ENCODE data around the gene CTTNBP2NL.
"Not testable (repeated sequence)": the region's sequence is repeated elsewhere in the genome, so short reads cannot be mapped to it uniquely, and the experiment has no call there.

The CTTNBP2NL gene

DNA sequence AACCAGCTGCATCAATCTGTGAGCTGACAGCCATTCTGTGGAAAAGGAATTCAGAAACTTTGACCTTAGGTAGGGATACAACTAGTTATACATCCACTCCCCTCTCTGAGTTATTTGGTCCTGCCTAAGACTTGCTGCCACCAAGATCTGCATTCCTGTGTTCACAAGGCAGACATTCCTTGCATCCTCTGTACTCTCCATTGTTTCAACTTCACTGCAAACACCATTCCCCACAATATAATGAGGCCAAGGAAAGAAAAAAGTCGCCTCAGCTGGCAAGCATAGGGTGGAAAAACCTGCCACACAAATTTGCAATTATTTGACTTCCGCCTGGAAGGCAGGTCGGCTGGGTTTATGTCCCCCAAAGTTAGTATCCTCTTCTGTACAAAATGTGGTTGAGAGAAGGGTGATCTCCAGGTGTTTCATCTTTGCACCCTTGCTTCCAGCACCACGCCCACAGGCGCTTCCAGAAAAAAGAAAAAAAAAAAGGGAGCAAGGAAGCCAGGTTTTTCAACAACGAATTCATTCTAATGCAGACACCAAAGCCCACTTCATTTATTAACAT is 676 bp upstream of the CTTNBP2NL start:
- Histone ChIP-seq H3K4me1 (ENCODE audit: control insufficient read depth, insufficient read depth, low read length, poor library complexity, severe bottlenecking) (peaks cover 11% of the 10 kb centered on the region), H3K4me3 (ENCODE audit: insufficient read depth, low read depth, low read length, poor library complexity, severe bottlenecking) (peak overlapping the region; percentile 70), H3K27ac (ENCODE audit: insufficient read depth, low read length, poor library complexity, severe bottlenecking) (no peak overlapping the region), H3K27me3 (replicated peaks; ENCODE audit: control insufficient read depth, insufficient read depth, low read length, poor library complexity, severe bottlenecking) (no peaks in the 10 kb centered on the region), H3K36me3 (ENCODE audit: control insufficient read depth, insufficient read depth, low read length) (no peaks in the 10 kb centered on the region), H3K9me3 (ENCODE audit: control insufficient read depth, low read length) (no peaks in the 10 kb centered on the region)
- DNase-seq, result no peak

DNA sequence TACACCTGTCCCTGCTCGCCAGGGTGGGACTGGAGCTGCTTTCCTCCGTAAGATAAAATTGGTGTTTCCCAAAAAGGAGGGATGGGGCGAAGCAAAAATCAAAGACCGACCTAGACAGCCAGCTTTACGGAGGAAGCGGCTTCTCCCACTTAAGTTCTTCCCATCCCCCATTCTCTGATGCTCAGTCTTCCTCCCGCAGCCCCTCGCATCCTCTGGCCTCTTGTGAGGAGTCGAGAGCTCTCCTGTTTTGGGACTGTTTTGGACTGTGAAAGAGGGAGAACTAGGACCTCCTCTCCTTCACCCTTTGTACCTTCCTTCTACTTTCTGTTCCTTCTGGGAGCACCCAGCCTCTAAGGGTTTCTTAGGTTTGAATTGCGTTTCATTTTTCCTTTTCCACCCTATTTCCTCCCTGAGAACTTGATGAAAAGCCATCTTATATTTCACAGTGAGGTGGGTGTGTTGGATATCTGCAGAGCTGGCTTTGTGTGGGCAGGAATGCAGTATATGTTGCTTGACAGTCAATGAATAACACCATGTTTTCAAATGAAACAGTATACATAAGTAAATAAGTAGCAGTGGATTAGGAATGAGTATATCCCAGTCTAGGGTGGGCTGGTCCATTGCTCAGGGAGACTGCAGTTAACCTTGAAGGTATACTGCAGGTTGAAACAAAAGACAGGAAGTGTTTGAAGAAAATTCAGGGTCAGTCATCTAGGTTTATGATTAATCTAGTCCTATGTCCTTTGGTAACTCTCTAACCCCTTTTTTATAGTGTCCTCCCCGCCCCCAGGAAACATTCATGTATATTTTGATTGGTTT is 848 bp downstream of the CTTNBP2NL start:
- Histone ChIP-seq H3K4me3 (ENCODE audit: insufficient read depth, low read depth, low read length, poor library complexity, severe bottlenecking) (peak overlapping the region; percentile 70), H3K9me3 (ENCODE audit: control insufficient read depth, low read length) (no peaks in the 10 kb centered on the region), H3K27ac (ENCODE audit: insufficient read depth, low read length, poor library complexity, severe bottlenecking) (no peak overlapping the region), H3K27me3 (replicated peaks; ENCODE audit: control insufficient read depth, insufficient read depth, low read length, poor library complexity, severe bottlenecking) (no peaks in the 10 kb centered on the region), H3K4me1 (ENCODE audit: control insufficient read depth, insufficient read depth, low read length, poor library complexity, severe bottlenecking) (peaks cover 11% of the 10 kb centered on the region), H3K36me3 (ENCODE audit: control insufficient read depth, insufficient read depth, low read length) (no peaks in the 10 kb centered on the region)
- DNase-seq, result no peak

DNA sequence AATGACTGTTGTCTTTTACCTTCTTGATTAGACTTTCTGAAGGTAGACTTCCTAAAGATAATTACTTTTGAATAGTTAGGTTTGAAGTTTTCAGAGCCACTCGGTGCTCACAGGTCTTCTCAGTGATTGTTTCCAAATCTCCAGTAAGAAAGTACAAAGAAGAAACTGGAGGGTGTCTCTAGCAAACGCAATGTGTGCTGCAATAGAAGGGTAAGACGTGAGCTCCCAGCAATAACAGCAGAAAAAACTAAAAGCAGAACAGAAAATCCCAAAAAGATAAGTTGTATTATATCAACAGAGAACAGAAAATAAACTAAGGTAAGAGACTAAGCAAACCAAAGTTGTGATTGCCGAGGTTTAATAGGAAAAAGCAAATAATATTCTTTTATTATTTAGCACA is 1.8 kb downstream of the CTTNBP2NL start:
- Histone ChIP-seq H3K27me3 (replicated peaks; ENCODE audit: control insufficient read depth, insufficient read depth, low read length, poor library complexity, severe bottlenecking) (no peaks in the 10 kb centered on the region), H3K36me3 (ENCODE audit: control insufficient read depth, insufficient read depth, low read length) (no peaks in the 10 kb centered on the region), H3K9me3 (ENCODE audit: control insufficient read depth, low read length) (no peaks in the 10 kb centered on the region), H3K4me1 (ENCODE audit: control insufficient read depth, insufficient read depth, low read length, poor library complexity, severe bottlenecking) (peaks cover 11% of the 10 kb centered on the region), H3K4me3 (ENCODE audit: insufficient read depth, low read depth, low read length, poor library complexity, severe bottlenecking) (no peak overlapping the region), H3K27ac (ENCODE audit: insufficient read depth, low read length, poor library complexity, severe bottlenecking) (no peak overlapping the region)
- DNase-seq, result no peak

DNA sequence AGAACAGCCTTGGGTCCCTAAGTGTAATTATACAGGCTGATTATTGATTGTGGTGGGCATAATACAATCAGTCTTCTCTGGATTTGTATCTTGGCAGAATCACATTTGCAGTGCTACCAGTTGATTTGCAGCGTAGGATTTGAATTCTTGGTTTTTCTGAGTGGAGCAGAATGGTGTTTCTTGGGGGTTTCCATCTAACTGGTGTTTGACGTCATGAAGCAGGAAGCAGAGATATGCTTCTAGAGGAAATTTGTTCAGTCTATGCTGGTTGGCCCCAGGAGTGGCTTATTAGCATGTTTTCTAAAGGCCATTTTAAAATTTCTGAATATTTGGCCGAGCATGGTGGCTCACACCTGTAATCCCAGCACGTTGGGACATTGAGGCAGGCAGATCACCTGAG is 3.4 kb downstream of the CTTNBP2NL start:
- Histone ChIP-seq H3K27me3 (replicated peaks; ENCODE audit: control insufficient read depth, insufficient read depth, low read length, poor library complexity, severe bottlenecking) (no peaks in the 10 kb centered on the region), H3K4me3 (ENCODE audit: insufficient read depth, low read depth, low read length, poor library complexity, severe bottlenecking) (no peak overlapping the region), H3K27ac (ENCODE audit: insufficient read depth, low read length, poor library complexity, severe bottlenecking) (no peak overlapping the region), H3K36me3 (ENCODE audit: control insufficient read depth, insufficient read depth, low read length) (no peaks in the 10 kb centered on the region), H3K9me3 (ENCODE audit: control insufficient read depth, low read length) (no peaks in the 10 kb centered on the region), H3K4me1 (ENCODE audit: control insufficient read depth, insufficient read depth, low read length, poor library complexity, severe bottlenecking) (peaks cover 11% of the 10 kb centered on the region)
- DNase-seq, result no peak

DNA sequence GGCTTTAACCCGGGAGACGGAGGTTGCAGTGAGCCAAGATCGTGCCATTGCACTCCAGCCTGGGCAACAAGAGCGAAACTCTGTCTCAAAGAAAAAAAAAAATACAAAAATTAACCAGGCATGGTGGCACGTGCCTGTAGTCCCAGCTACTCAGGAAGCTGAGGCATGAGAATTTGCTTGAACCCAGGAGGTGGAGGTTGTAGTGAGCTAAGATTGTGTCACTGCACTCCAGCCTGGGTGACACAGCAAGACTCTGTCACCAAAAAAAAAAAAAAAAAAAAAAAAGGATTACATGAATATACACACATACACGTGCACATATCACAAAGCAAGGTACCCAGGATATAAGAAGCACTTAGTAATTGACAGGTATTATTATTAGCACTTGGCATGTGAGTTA is 4.7 kb downstream of the CTTNBP2NL start:
- not testable (repeated sequence) for H3K4me1 ChIP-seq (ENCODE audit: control insufficient read depth, insufficient read depth, low read length, poor library complexity, severe bottlenecking); H3K27ac ChIP-seq (ENCODE audit: insufficient read depth, low read length, poor library complexity, severe bottlenecking); H3K27me3 ChIP-seq (replicated peaks; ENCODE audit: control insufficient read depth, insufficient read depth, low read length, poor library complexity, severe bottlenecking); H3K36me3 ChIP-seq (ENCODE audit: control insufficient read depth, insufficient read depth, low read length); H3K9me3 ChIP-seq (ENCODE audit: control insufficient read depth, low read length); DNase-seq; H3K4me3 ChIP-seq (ENCODE audit: insufficient read depth, low read depth, low read length, poor library complexity, severe bottlenecking)

DNA sequence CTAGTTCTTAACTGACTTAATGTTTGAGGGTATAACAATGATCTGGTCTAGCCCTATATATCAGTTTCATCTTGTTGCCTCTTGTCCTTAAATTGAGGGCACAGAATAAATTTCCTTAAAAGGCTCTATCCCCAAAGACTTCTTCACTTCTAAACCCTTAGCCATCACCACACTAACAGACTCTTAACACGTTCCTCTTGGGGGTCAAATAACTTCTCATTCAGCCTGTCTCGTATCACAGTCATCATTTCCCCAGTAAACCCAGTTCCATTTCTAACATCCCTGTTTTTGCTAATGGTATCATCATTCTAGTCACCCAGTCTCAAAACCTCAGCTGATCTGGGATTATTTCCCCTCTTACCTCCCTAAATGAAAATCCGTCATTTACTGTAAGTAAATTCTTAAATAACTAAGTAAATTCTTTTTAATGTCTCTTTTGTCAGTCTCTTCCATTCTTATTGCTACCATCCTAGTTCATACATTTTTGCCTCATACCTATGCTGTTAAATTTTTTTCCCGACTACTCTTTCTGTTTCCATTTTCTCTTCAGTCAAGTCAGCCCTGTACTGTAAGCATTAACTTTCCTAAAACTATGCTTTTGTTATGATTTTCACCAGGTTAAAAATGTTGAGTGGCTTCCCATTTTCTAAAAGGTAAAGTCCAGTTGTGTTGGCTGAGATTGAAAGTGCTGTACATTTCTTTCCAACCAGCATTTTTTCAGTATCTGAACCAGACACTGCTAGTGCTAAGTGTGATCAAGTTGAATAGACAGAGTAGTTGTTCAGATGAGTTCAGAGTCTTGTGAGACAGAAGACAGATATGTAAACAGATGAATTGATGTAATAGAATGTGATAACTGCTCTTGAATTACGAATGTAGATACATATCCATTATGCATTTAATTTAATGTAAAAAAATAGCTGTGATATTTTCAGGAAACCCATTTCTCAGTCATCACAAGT is 6.9 kb downstream of the CTTNBP2NL start:
- Histone ChIP-seq H3K27me3 (replicated peaks; ENCODE audit: control insufficient read depth, insufficient read depth, low read length, poor library complexity, severe bottlenecking) (no peaks in the 10 kb centered on the region), H3K27ac (ENCODE audit: insufficient read depth, low read length, poor library complexity, severe bottlenecking) (no peak overlapping the region), H3K4me3 (ENCODE audit: insufficient read depth, low read depth, low read length, poor library complexity, severe bottlenecking) (no peak overlapping the region), H3K4me1 (ENCODE audit: control insufficient read depth, insufficient read depth, low read length, poor library complexity, severe bottlenecking) (no peaks in the 10 kb centered on the region), H3K9me3 (ENCODE audit: control insufficient read depth, low read length) (no peaks in the 10 kb centered on the region), H3K36me3 (ENCODE audit: control insufficient read depth, insufficient read depth, low read length) (no peaks in the 10 kb centered on the region)
- no peak for DNase-seq

DNA sequence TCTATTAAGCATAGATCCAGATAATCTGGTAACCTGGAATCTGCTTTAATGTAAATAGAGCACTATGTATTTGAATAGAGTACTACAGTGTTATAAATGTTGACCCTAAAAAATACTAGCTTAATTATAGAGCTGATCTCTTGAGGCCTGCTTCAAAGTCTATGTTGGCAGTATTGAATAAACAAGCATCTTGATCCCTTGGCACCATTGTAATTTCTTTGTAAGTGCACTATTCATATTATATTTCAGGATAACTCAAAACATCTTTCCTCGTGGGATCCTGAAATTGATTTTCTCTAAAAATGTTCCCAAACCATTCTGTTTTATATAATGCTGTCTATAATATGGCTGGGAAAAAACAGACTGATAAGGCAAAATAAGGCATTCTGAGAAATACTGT is 10.8 kb downstream of the CTTNBP2NL start:
- no peaks in the 10 kb centered on the region for H3K36me3 ChIP-seq (ENCODE audit: control insufficient read depth, insufficient read depth, low read length)
- H3K9me3 ChIP-seq (ENCODE audit: control insufficient read depth, low read length), result no peaks in the 10 kb centered on the region
- H3K27ac ChIP-seq (ENCODE audit: insufficient read depth, low read length, poor library complexity, severe bottlenecking), result no peak overlapping the region
- no peaks in the 10 kb centered on the region for H3K4me1 ChIP-seq (ENCODE audit: control insufficient read depth, insufficient read depth, low read length, poor library complexity, severe bottlenecking)
- DNase-seq, result no peak
- no peak overlapping the region for H3K4me3 ChIP-seq (ENCODE audit: insufficient read depth, low read depth, low read length, poor library complexity, severe bottlenecking)
- H3K27me3 ChIP-seq (replicated peaks; ENCODE audit: control insufficient read depth, insufficient read depth, low read length, poor library complexity, severe bottlenecking), result no peaks in the 10 kb centered on the region

DNA sequence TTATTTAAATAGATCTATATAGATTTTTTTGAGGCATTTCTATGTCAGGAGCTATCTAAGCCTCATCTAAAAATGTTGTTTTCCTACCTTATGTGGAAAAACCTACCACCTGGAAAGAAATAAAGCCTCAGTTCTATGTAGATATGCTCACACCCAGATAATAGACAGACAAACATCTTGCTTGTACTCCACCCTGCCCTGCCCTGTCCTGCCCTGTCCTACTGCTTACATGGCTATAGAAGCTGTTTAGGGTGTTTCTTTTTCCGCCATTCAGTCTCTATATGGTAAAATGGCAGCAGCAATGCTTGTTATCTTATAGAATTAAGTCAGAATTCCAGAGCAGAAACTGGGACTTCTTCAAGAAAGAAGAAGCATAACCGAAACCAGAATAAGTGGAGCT is 13.4 kb downstream of the CTTNBP2NL start:
- H3K36me3 ChIP-seq (ENCODE audit: control insufficient read depth, insufficient read depth, low read length), result no peaks in the 10 kb centered on the region
- H3K9me3 ChIP-seq (ENCODE audit: control insufficient read depth, low read length), result no peaks in the 10 kb centered on the region
- no peak overlapping the region for H3K27ac ChIP-seq (ENCODE audit: insufficient read depth, low read length, poor library complexity, severe bottlenecking)
- no peaks in the 10 kb centered on the region for H3K27me3 ChIP-seq (replicated peaks; ENCODE audit: control insufficient read depth, insufficient read depth, low read length, poor library complexity, severe bottlenecking)
- H3K4me1 ChIP-seq (ENCODE audit: control insufficient read depth, insufficient read depth, low read length, poor library complexity, severe bottlenecking), result no peaks in the 10 kb centered on the region
- H3K4me3 ChIP-seq (ENCODE audit: insufficient read depth, low read depth, low read length, poor library complexity, severe bottlenecking), result no peak overlapping the region
- no peak for DNase-seq

DNA sequence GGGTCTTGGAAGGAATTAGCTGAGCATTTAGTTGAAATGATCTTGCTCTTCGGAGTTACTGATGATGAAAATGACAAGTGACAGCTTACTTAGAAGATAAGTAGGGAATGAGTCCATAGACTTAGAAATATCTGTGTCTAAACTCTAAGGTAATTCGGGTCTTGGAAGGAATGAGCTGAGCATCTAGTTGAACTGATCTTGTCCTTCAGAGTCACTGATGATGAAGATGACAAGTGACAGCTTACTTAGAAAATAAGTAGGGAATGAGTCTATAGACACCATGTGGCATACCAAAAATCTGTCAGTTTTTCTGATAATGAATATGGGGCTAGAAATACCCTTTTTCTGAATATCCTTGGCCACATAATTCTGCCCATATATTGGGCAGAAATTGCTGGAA is 14.7 kb downstream of the CTTNBP2NL start:
- Histone ChIP-seq H3K27me3 (replicated peaks; ENCODE audit: control insufficient read depth, insufficient read depth, low read length, poor library complexity, severe bottlenecking) (no peaks in the 10 kb centered on the region), H3K4me1 (ENCODE audit: control insufficient read depth, insufficient read depth, low read length, poor library complexity, severe bottlenecking) (no peaks in the 10 kb centered on the region), H3K27ac (ENCODE audit: insufficient read depth, low read length, poor library complexity, severe bottlenecking) (no peak overlapping the region), H3K9me3 (ENCODE audit: control insufficient read depth, low read length) (no peaks in the 10 kb centered on the region), H3K36me3 (ENCODE audit: control insufficient read depth, insufficient read depth, low read length) (no peaks in the 10 kb centered on the region), H3K4me3 (ENCODE audit: insufficient read depth, low read depth, low read length, poor library complexity, severe bottlenecking) (no peak overlapping the region)
- DNase-seq, result no peak

DNA sequence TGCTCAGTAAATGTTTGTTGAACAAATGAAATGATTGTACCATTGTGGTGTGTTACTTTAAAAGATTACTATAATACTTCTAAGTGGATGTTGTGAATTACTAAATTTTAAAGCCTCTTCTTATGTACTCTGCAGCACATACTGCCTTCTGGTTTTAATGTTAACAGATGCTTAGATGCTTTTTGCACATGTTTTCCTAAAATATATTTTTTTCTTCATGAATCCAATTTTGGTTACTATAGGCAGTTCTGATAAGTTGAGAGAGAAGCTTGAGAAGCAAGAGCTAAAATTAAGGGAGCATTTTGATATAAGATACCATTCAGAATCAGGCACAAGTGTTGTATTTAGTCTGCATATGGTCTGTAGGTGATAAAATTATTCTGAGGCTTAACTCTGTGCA is 21.3 kb downstream of the CTTNBP2NL start:
- DNase-seq, result no peak
- Histone ChIP-seq H3K27ac (ENCODE audit: insufficient read depth, low read length, poor library complexity, severe bottlenecking) (no peak overlapping the region), H3K4me1 (ENCODE audit: control insufficient read depth, insufficient read depth, low read length, poor library complexity, severe bottlenecking) (no peaks in the 10 kb centered on the region), H3K27me3 (replicated peaks; ENCODE audit: control insufficient read depth, insufficient read depth, low read length, poor library complexity, severe bottlenecking) (no peaks in the 10 kb centered on the region), H3K4me3 (ENCODE audit: insufficient read depth, low read depth, low read length, poor library complexity, severe bottlenecking) (no peak overlapping the region), H3K36me3 (ENCODE audit: control insufficient read depth, insufficient read depth, low read length) (no peaks in the 10 kb centered on the region), H3K9me3 (ENCODE audit: control insufficient read depth, low read length) (no peaks in the 10 kb centered on the region)

Measured in effector memory CD4-positive, alpha-beta T cell (primary cell).